AG10803 (cell line): ENCODE data around the gene GATA6.

ENCODE experiments used
- DNase-seq: peaks from one replicate; pipeline ENCODE4 v3.0.0; 2010; ENCODE audit warnings: low read depth
- H3K4me3 ChIP-seq: 2 replicates; pipeline ENCODE4 v1.5.1; 2011; ENCODE audit warnings: mild to moderate bottlenecking, low read length, control low read depth
- CTCF ChIP-seq: conservative IDR thresholded peaks from 2 replicates; pipeline ENCODE4 v1.5.1; 2011; ENCODE audit warnings: mild to moderate bottlenecking, low read length, control low read depth, inconsistent platforms

The GATA6 gene

GRCh38 chr18:22175346-22175745, 6.0 kb downstream of the GATA6 start:
- no peak overlapping the region for H3K4me3 ChIP-seq
- TF ChIP-seq CTCF, result no peak
- DNase-seq, result no peak

- no peak for DNase-seq
- TF ChIP-seq CTCF, result no peak
- peak overlapping the region; percentile 16; the same call in 1 of the 2 replicates for H3K4me3 ChIP-seq
These were observed 7.3 kb downstream of the GATA6 start for GRCh38 chr18:22176420-22177326.

GRCh38 chr18:22177327-22177871, 8.0 kb downstream of the GATA6 start:
- DNase-seq, result no peak

GRCh38 chr18:22179174-22179573, 9.8 kb downstream of the GATA6 start:
- no peak overlapping the region for H3K4me3 ChIP-seq
- no peak for TF ChIP-seq CTCF
- no peak for DNase-seq

More at GRCh38 chr18:22177327-22177871, 8.0 kb downstream of the GATA6 start:
- H3K4me3 ChIP-seq, result no peak overlapping the region
- TF ChIP-seq CTCF, result no peak

- H3K4me3 ChIP-seq, result no peak overlapping the region
- no peak for DNase-seq
- no peak for TF ChIP-seq CTCF
These were observed 10.2 kb downstream of the GATA6 start for GRCh38 chr18:22179631-22180030.

- no peak overlapping the region for H3K4me3 ChIP-seq
- DNase-seq, result no peak
- no peak for TF ChIP-seq CTCF
These were observed 11.3 kb downstream of the GATA6 start for GRCh38 chr18:22180722-22181121.
